ENCODE results near the gene PHOSPHO2. TPM values are rescaled to one million over a fixed set of nuclear protein-coding genes. Genes with fewer than 3 reads are reported as not detected.

PHOSPHO2 gene
- total RNA-seq, 1 donor from 2014 or later: 3.3 TPM

GRCh38 chr2:169732583-169733358 is 38.5 kb downstream of the PHOSPHO2 start:
- TF ChIP-seq CTCF (IDR thresholded peaks at IDR 0.05; ENCODE audit: insufficient read depth, low read length, poor library complexity, severe bottlenecking): no peak
- no peaks in the 10 kb centered on the region for H3K27me3 ChIP-seq (ENCODE audit: control insufficient read depth, insufficient read depth, low read length)
- H3K4me3 ChIP-seq (ENCODE audit: low read depth, low read length): peak overlapping the region; percentile 54
- no peak for DNase-seq (ENCODE audit: low read depth)
- H3K36me3 ChIP-seq (ENCODE audit: control insufficient read depth, insufficient read depth, low read length): no peaks in the 10 kb centered on the region

GRCh38 chr2:169734169-169734847 is 40.0 kb downstream of the PHOSPHO2 start:
- TF ChIP-seq CTCF (IDR thresholded peaks at IDR 0.05; ENCODE audit: insufficient read depth, low read length, poor library complexity, severe bottlenecking): no peak
- no peaks in the 10 kb centered on the region for H3K27me3 ChIP-seq (ENCODE audit: control insufficient read depth, insufficient read depth, low read length)
- H3K4me3 ChIP-seq (ENCODE audit: low read depth, low read length): peak overlapping the region; percentile 54
- no peaks in the 10 kb centered on the region for H3K36me3 ChIP-seq (ENCODE audit: control insufficient read depth, insufficient read depth, low read length)
- DNase-seq (ENCODE audit: low read depth): no peak

- no peak overlapping the region for H3K4me3 ChIP-seq (ENCODE audit: low read depth, low read length)
- TF ChIP-seq CTCF (IDR thresholded peaks at IDR 0.05; ENCODE audit: insufficient read depth, low read length, poor library complexity, severe bottlenecking): no peak
- no peaks in the 10 kb centered on the region for H3K36me3 ChIP-seq (ENCODE audit: control insufficient read depth, insufficient read depth, low read length)
- H3K27me3 ChIP-seq (ENCODE audit: control insufficient read depth, insufficient read depth, low read length): no peaks in the 10 kb centered on the region
- DNase-seq (ENCODE audit: low read depth): no peak
Measured at GRCh38 chr2:169735623-169736022, 41.4 kb downstream of the PHOSPHO2 start.

- no peaks in the 10 kb centered on the region for H3K27me3 ChIP-seq (ENCODE audit: control insufficient read depth, insufficient read depth, low read length)
- no peak for DNase-seq (ENCODE audit: low read depth)
- no peaks in the 10 kb centered on the region for H3K36me3 ChIP-seq (ENCODE audit: control insufficient read depth, insufficient read depth, low read length)
- no peak overlapping the region for H3K4me3 ChIP-seq (ENCODE audit: low read depth, low read length)
- TF ChIP-seq CTCF (IDR thresholded peaks at IDR 0.05; ENCODE audit: insufficient read depth, low read length, poor library complexity, severe bottlenecking): no peak
Measured at GRCh38 chr2:169736902-169737301, 42.6 kb downstream of the PHOSPHO2 start.

- no peak for DNase-seq (ENCODE audit: low read depth)
- no peak for TF ChIP-seq CTCF (IDR thresholded peaks at IDR 0.05; ENCODE audit: insufficient read depth, low read length, poor library complexity, severe bottlenecking)
- H3K27me3 ChIP-seq (ENCODE audit: control insufficient read depth, insufficient read depth, low read length): no peaks in the 10 kb centered on the region
- H3K4me3 ChIP-seq (ENCODE audit: low read depth, low read length): no peak overlapping the region
- H3K36me3 ChIP-seq (ENCODE audit: control insufficient read depth, insufficient read depth, low read length): no peaks in the 10 kb centered on the region
Measured at GRCh38 chr2:169738566-169739229, 44.4 kb downstream of the PHOSPHO2 start.

Measured in kidney epithelial cell (primary cell).